NCI-H146 (cell line): ENCODE results near the gene STOML1.

Source experiments
- DNase-seq: peaks from one replicate; lab custom pipeline; 2025; lab: John Stamatoyannopoulos, UW

STOML1 gene, protein sequence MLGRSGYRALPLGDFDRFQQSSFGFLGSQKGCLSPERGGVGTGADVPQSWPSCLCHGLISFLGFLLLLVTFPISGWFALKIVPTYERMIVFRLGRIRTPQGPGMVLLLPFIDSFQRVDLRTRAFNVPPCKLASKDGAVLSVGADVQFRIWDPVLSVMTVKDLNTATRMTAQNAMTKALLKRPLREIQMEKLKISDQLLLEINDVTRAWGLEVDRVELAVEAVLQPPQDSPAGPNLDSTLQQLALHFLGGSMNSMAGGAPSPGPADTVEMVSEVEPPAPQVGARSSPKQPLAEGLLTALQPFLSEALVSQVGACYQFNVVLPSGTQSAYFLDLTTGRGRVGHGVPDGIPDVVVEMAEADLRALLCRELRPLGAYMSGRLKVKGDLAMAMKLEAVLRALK

DNA sequence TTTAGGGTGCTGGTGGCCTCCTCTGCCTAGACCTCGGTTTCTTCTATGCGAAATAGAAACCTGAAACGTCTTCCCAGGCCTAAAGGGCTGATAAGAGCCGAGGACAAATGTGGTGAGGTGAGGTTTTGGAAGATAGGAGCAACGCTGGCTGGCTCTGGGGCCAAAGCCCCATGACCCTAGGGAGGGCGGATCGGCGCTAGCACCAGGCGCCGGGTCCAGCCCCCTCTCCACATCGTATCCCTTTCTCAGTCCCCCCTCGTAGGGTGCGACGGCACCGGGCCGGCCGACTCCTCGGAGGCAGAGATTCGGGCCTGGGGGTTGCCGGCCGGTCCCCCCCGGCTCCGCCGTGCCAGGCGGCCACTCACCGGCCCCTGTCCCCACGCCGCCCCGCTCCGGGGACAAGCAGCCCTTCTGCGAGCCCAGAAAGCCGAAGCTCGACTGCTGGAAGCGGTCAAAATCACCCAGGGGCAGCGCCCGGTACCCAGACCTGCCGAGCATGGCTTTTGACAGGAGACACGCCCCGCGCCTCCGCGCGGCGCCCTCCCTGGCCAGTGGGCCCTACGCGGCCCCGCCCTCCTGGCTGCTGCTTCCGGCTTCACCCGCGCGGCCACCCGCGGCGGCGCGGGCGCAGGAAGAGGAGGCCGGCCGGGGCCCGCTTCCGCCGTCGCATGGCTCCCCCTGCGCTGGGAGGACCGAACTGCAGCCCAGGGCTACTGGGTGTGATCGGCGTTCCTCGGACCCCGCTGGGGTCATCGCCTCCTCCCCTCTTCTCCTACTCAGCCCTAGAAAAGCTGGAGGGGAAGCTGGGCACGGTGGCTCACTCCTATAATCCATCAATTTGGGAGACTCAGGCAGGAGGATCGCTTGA, at the start of gene STOML1:
TSS of gene STOML1 (minus strand) at position 570 of the 868 bp plus-strand sequence. CDS start at position 498, 72 bp downstream.
- peak; percentile 84 for DNase-seq

DNA sequence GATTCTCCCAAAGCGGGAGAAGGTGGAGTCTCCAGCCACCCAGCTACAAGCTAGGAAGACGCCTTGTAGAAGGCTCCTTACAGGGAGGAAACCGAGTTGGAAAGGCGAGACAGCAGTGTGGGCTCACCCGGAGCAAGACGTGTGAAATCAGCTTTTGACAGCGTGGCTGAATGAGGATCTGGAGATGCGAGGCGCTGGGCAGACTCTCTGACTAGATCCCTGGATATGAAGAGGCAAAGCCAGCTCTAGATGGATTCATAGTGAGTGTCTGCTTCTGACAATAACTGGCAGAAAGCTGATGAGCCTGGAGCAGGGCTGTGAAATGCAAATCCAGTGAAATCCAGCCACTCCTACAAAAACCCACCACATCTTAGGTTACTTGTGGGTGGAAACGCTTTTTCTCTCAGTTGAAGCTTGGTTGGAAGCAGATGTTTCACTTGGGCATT, 49.2 kb upstream of the STOML1 start:
- no peak for DNase-seq

DNA sequence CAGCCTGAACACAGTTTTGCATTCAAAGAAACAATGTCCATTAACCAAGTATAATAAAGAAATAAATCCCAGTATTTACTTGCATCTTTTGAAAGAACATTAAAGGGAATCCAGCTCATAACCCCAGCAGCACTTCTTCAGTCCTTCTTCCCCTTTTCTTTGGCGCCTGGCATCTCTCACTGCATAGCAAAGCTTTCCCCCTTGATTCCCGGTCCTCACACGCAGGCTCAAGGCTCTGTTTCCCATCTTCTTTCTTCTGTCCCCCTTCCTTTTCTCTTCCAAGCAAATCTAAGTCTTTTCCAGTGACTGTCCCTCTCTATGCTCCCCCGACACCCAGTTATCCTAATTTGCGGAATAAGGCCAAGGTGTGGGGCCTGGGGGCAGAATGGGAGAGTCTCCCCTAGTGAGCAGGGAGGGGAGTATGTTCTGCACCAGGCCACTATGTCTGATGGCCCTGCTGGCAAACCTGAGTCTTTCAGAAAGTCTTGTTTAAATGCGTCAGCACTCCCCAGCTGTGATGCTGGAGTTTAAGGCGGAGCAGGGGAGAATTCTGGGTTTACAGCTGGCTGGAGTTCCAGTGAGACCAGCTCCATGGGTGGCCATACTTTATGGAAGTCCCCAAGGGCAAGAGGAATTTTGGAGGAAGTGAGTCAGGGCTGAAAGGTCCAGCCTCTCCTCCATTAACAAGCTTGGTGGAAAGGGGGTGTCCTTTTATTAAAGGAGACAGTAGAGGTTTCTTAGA, 48.2 kb upstream of the STOML1 start:
- no peak for DNase-seq

DNA sequence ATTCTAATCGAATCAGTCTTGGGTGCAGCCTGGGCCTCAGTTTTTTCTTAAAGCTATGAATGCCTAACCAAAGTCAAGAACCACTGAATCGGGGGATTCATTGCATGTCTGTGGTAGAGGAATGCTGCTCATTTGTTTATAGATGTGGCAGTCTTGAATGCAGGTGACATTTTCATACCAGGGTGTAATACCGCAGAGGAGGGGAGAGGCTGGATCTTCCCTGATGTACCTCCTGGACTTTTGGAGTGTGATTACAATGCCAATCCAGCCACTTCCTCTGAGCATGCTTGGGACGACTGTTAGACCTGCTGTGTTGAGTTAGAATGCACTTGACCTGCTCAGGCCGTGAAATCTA, 47.5 kb upstream of the STOML1 start:
- DNase-seq, result no peak

DNA sequence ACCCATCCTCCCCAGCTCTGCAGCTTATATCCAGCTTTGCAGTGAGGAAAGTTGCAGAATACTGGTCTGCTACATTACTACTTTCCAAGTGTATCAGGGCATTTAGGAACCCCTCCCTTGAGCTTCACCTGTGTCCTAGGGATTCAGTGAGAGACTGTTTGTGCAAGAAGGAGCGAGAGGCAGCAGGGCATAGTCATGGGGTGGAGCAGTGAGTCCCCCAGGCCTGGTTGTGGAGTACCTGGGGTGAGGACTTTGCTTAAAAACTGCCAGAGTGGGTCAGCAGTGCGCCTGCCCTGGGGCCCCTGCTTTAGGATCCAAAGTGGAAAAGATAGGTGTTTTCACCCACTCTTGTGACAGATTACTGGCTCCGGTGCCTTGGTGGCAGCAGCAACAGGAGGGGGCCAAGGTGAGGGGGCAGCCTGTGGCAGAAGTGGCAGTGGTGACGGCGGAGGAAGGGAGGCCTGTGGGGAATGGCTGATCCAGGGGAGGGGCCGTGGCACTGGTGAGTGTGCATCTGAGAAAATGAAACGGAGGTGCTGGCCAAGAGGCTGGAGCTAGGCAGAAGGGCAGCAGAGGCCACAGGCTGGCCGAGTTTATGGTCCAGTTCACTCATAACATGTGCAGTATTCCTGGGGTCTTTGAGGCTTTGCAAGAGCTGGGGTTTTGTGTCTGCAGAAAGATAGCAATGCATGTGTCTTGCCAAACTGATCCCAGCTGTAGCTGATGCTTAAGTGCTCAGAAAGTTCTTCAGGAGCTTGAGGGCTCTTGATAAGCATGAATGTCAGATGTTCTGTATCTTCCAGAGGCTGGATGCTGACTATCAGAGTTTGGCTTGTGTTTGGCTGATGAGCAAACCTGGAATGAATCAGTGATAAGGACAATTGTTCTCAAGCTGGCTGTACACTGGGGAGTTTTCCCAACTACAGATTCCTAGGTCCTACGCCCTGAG, 46.9 kb upstream of the STOML1 start:
- DNase-seq, result no peak

DNA sequence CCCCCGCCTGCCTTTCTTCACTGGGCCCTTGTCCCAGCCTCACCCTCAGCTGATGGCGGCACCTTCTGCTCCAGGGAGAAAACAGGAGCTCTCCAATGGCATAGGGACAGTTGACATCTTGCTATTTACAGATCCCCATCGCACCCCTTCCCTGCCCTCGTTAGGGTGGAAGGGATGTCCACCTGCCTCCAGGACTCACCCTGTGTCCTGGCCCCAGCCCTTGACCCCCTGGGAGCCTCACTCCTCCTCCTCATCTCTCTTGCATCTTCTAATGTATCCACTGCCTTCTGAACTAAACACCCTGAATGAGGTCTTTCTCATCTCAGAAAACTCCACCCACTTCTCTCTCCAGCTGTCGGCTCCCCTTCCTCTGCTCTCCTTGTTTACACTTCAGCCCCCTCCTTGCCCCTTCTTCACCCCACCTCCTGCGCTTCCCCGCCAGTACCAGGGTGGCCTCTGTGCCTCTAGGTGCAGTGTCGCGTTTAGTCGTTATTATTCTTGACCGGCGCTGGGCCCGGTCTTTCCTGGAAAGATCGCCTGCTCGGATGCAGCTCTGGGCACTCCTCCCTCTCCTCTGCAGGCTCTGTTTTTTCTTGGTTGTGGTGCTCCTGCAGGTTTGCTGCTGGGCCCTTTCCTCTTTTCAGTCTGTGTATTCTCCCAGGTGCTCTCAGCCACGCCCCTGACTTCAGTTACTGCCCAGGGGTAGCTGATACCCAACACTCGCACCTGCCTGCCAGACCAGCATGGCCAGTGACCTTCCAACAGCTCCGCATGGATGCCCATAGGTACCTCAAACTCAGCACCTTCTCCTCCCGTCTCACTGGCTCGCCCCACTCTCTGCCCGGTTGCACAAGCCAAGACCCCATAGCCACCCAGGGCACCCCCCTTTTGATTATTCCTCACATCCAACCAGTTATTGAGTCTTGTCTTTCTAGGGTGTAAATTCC, 45.3 kb upstream of the STOML1 start:
- no peak for DNase-seq

DNA sequence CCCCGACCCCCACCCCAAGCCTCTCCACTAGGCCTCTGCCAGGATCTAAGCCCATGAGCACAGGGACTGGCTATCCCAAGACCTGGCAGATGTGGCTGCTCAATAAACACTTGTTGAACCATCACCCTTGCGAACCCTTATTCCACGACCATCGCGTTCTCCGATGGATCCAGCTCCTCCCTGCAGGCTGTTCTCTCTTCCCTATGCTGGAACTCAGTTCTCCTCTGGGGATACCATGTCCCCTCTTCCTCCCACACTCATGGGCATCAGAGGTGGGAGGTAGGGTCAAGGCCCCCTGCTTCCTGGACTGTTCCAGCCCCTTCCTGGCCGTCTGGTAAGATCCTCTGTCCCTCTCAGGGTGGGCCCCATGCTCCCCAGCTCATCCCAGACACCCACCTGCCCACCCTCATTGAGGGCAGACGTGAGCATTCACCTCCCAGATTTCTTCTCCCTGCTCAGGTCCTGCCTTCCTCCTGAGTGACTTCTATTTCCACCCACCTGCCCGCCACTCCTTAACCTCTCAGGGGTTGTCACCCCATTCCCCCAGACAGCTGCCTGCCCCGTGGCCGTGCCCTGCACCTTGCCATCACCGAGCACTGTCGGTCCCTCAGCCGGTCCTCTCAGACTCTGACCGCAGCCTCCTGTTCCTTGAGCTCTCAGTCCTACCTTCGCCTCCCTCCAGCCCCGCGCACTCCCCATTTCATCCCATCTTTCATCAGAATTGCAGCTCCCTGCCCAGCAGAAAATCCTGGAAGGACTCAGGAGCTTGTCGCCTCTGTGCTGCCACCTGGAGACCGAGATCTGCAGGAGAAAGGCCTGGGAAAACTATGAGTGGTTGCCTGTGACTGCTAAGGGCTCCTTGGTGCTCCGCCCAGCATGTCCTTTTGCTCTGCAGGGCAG, 44.4 kb upstream of the STOML1 start:
- no peak for DNase-seq

DNA sequence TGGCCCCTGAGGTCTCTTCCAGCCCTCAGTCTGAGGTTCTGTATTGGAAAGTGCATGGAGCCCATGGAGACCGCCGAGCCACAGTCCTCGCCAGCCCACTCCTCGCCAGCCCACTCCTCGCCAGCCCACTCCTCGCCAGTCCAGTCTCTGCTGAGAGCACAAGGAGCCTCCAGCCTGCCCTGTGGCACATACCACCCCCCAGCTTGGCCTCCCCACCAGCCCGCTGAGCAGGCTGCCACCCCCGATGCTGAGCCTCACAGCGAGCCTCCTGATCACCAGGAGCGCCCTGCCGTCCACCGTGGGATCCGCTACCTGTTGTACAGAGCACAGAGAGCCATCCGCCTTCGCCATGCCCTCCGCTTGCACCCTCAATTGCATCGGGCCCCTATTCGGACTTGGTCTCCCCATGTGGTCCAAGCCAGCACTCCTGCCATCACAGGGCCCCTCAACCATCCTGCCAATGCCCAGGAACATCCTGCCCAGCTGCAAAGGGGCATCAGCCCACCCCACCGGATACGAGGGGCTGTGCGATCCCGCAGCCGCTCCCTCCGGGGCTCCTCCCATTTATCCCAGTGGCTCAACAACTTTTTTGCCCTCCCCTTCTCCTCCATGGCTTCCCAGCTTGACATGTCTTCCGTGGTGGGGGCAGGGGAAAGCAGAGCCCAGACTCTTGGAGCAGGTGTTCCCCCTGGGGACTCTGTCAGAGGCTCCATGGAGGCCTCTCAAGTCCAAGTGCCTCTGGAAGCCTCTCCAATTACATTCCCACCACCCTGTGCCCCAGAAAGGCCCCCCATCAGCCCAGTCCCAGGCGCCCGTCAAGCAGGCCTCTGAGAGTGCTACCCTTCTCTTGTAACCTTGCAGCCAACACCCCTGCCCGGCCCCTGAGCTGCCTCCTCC, 43.3 kb upstream of the STOML1 start:
- DNase-seq, result no peak

DNA sequence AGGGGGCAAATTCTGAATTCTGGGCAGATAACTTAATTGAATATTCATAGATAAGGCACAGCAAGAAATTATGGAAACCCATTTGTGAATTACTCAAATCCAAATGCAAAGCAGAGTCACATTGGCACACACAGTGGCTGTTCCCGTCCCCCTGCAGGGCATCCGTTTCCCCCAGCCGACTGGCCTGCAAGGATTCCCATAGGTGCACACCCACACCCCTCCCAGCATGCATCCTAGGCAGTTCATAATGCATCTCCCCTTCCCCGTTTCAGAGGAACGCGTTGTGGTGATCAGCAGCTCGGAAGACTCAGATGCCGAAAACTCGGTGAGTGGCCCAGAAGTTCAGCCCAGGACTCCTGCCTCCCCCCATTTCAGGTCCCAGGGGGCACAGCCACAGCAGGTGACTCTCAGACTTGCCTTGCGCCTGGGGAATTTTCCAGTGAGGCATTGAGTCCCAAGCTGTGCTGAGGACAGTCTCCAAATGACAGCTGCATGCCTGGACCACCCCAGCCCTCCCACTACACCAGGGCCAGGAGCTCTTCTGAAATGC, 42.2 kb upstream of the STOML1 start:
- no peak for DNase-seq

DNA sequence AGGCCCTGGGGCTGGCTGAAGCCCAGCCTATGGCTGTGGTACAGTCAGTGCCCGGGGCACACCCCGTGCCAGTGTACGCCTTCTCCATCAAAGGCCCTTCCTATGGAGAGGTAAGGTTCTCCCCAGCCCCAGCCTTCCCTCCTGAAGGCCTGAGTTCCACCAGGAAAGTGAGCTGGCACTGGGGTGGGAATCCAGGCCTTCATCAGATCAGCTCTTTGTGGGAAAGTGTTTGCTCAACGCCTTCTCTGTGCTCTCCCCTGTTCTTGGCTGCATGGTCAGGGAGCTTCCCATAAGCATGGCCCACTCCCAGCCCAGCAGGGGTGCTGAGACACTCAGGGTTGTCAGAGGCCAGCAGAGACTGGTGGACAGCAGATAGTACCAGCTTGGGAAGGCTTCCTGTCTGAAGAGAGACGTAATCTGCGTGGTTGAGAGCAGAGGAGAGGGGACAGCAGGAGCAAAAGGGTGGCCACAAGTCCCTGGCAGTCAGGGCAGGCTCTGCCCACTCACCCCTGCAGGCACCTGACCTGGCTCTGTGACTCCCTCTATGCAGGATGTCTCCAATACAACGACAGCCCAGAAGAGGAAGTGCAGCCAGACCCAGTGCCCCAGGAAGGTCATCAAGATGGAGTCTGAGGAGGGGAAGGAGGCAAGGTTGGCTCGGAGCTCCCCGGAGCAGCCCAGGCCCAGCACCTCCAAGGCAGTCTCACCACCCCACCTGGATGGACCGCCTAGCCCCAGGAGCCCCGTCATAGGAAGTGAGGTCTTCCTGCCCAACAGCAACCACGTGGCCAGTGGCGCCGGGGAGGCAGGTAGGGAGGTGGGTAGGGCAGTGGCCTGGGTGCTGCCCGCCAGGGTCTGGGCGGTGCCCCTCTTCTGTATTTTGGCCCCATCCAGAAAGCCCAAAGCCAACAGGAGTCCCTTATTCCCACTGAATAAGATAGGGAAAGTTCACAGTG, 40.8 kb upstream of the STOML1 start:
- no peak for DNase-seq

DNA sequence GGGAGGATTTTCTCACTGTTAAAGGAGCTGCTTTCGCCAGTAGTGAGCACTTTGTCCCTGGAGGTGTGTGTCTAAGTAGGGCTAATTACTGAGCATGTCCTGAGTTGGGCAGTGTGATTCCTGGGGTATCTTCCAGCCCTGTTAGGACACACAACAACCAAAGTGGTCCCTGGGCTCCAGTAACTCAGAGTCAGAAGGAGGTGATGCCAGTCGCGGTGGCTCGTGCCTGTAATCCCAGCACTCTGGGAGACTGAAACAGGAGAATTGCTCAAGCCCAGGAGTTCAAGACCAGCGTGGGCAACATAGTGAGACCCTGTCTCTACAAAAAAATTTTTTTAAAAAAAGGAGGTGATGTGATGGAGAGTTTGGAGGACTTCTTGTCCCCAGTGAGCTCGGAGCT, 40.0 kb upstream of the STOML1 start:
- no peak for DNase-seq

DNA sequence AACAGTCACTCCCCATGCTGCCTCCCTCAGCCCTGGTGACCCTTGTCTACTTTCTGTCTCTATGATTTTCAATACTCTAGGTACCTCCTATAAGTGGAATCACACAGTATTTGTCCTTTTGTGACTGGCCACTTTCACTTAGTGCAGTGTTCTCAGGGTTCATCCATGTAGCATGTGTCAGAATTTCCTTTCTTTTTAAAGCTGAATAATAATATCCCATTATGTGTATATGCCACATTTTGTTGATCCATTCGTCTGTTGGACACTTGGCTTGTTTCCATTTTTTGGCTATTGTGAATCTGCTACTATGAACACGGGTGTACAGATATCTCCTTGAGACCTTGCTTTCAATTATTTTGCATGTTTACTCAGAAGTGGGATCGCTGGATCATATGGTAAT, 36.6 kb upstream of the STOML1 start:
- no peak for DNase-seq

DNA sequence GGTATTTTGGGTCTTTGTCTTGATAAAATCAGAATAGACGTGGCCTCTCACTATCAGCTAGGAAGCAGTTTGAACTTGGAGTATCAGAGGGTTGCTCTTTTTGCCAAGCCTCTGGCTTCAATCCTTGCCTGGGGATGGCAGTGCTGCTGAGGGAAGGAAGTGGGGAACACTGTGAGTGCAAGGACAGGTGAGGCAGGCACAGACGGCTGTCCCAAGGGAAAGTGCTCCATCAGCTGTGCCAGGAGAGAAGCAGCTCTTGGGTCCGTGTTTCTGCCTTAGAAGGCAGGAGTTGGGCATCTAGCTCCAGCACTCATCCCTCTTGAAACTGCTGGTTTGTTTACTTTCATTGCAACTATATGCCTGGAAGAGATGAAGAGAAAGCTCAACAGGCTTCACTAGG, 35.6 kb upstream of the STOML1 start:
- no peak for DNase-seq

DNA sequence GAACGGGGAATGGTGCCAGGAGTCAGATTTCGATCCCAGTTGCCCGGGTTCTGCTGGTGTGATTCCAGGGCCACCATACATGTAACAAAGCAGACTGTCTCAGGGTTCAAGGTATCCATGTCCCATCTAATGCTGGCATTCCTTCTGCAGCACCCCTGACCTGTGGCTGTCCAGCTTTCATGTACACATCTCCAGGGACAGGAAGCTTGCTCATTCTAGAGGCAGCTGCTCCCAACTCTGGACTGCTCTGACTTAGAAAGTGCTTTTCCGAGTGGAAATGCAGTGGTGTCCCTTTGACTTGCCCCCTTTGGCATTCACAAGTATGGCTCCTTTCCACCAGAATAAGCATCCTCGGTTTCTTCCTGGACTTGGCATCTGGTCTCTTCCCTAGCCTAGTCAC, 33.3 kb upstream of the STOML1 start:
- no peak for DNase-seq

DNA sequence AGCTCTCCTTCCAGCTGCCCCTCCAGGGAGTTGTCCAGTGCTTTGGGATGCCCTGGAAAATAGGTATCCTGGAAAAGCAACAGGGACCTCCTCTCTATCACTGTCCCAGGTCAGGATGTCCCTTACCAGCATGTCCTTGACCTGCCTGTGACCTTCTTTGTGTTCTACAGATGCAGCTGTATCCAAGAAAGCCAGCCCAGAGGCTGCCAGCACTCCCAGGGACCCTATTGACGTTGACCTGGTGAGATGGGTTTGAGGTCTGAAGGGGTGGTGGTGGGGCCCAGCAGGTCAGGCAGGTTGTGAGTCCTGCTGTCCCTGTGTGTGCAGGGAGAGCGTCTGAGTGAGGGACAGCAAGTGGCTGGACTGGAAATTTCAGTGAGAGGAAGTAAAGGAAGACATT, 32.6 kb upstream of the STOML1 start:
- no peak for DNase-seq

DNA sequence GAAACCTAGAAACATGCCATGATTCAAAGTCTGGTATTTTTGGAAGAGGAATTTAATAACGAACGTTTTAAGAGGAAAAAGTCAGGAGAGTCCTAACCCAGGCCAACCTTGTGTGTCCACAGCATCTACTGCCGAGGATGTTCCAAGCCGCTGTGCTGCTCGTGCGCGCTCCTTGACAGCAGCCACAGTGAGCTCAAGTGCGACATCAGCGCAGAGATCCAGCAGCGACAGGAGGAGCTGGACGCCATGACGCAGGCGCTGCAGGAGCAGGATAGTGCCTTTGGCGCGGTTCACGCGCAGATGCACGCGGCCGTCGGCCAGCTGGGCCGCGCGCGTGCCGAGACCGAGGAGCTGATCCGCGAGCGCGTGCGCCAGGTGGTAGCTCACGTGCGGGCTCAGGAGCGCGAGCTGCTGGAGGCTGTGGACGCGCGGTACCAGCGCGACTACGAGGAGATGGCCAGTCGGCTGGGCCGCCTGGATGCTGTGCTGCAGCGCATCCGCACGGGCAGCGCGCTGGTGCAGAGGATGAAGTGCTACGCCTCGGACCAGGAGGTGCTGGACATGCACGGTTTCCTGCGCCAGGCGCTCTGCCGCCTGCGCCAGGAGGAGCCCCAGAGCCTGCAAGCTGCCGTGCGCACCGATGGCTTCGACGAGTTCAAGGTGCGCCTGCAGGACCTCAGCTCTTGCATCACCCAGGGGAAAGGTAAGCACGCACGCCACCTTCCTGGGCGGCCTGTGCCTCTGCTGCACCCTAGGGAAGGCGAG, 30.8 kb upstream of the STOML1 start:
- DNase-seq, result no peak
